KMS-11 (cell line): ENCODE data around the gene AKAP1.

Experiments used
- H2AFZ ChIP-seq: fragments of 200-600 bp; sonication (generic); 2 replicates; pipeline ENCODE4 v1.6.1; 2016; ENCODE audit warnings: antibody characterized with exemption, mixed run types, low read depth
- H3K27ac ChIP-seq: fragments of 200-600 bp; sonication (generic); 2 replicates; pipeline ENCODE4 v1.6.1; 2016; ENCODE audit warnings: mild to moderate bottlenecking, mixed run types
- H3K27me3 ChIP-seq: fragments of 200-600 bp; sonication (generic); 2 replicates; pipeline ENCODE4 v1.6.1; 2017; ENCODE audit warnings: mild to moderate bottlenecking, low read depth, mixed run types, moderate library complexity; ENCODE audit not compliant: insufficient read depth
- H3K36me3 ChIP-seq: fragments of 200-600 bp; sonication (generic); 2 replicates; pipeline ENCODE4 v1.6.1; 2017; ENCODE audit warnings: mild to moderate bottlenecking, mixed run types; ENCODE audit not compliant: insufficient read depth
- H3K4me1 ChIP-seq: fragments of 200-600 bp; sonication (generic); 2 replicates; pipeline ENCODE4 v1.6.1; 2016; ENCODE audit warnings: mild to moderate bottlenecking, low read depth, mixed run types; ENCODE audit not compliant: poor library complexity, severe bottlenecking
- H3K4me2 ChIP-seq: fragments of 200-600 bp; sonication (generic); 2 replicates; pipeline ENCODE4 v1.7.0; 2016; ENCODE audit warnings: mild to moderate bottlenecking, mixed run types
- H3K4me3 ChIP-seq: fragments of 200-600 bp; sonication (generic); IDR thresholded peaks from 2 replicates; pipeline ENCODE4 v1.6.1; 2017; ENCODE audit warnings: low read depth, low read length, mixed read lengths; ENCODE audit not compliant: insufficient read depth
- H3K79me2 ChIP-seq: fragments of 200-600 bp; sonication (generic); 2 replicates; pipeline ENCODE4 v1.6.1; 2016; ENCODE audit warnings: low read depth, mixed run types; ENCODE audit not compliant: insufficient read depth
- H3K9ac ChIP-seq: fragments of 200-600 bp; sonication (generic); 2 replicates; pipeline ENCODE4 v1.6.1; 2016; ENCODE audit warnings: mild to moderate bottlenecking, mixed run types
- H4K20me1 ChIP-seq: fragments of 200-600 bp; sonication (generic); 2 replicates; pipeline ENCODE4 v1.6.1; 2016; ENCODE audit warnings: mild to moderate bottlenecking, mixed run types; ENCODE audit not compliant: insufficient read depth
- TF ChIP-seq, protein P1 (sequence below): fragments of 200-600 bp; sonication (generic); conservative IDR thresholded peaks from 2 replicates; pipeline ENCODE4 v1.6.1; 2017; ENCODE audit warnings: low read depth, mild to moderate bottlenecking, antibody characterized with exemption, low read length, moderate library complexity, mixed read lengths

AKAP1 gene

DNA sequence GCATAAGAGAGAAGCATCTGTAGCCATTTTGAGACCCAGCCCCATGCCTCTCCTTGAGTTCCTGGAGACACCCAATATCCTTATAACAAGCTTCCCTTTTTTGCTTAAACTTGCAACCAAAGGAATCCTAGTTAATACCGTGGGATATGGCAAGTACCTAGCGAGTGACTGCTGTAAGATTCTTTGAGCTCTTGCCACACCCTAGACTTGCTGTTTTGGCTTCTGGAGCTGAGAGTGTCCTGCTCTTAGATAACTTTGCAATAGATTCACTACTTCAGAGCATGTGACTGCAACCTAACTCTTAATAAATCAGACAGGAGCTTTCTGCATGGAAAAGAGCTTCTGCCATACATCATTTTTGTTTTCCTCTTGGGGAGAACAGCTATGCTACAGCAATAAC is 58.3 kb downstream of the AKAP1 start:
- no peak overlapping the region for H3K4me2 ChIP-seq
- H3K27me3 ChIP-seq: no peaks in the 10 kb centered on the region

DNA sequence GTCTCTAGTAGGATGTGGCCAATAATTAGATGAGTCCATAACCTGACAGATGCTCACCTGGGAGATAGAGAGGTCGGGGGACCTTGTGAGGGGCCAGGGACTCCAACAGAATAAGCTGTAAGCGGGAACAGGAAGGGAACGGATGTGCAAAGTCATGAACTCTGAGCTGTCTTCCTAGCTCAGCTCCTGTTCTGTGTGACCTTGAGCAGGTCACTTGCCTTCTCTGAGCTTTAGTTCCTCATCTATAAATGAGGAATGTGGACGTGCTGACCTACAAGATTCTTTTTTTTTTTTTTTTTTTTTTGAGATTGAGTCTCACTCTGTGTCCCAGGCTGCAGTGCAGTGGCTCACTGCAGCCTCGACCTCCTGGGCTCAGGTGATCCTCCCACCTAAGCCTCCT is 58.9 kb downstream of the AKAP1 start:
- H2AFZ ChIP-seq: no peak overlapping the region
- H4K20me1 ChIP-seq: no peaks in the 10 kb centered on the region
- no peaks in the 10 kb centered on the region for H3K79me2 ChIP-seq
- no peak overlapping the region for H3K27ac ChIP-seq
- H3K9ac ChIP-seq: no peak overlapping the region
- no peak overlapping the region for H3K4me2 ChIP-seq
- H3K4me3 ChIP-seq: no peak overlapping the region
- no peaks in the 10 kb centered on the region for H3K27me3 ChIP-seq
- H3K4me1 ChIP-seq: no peaks in the 10 kb centered on the region
- no peaks in the 10 kb centered on the region for H3K36me3 ChIP-seq
- TF ChIP-seq, protein P1, sequence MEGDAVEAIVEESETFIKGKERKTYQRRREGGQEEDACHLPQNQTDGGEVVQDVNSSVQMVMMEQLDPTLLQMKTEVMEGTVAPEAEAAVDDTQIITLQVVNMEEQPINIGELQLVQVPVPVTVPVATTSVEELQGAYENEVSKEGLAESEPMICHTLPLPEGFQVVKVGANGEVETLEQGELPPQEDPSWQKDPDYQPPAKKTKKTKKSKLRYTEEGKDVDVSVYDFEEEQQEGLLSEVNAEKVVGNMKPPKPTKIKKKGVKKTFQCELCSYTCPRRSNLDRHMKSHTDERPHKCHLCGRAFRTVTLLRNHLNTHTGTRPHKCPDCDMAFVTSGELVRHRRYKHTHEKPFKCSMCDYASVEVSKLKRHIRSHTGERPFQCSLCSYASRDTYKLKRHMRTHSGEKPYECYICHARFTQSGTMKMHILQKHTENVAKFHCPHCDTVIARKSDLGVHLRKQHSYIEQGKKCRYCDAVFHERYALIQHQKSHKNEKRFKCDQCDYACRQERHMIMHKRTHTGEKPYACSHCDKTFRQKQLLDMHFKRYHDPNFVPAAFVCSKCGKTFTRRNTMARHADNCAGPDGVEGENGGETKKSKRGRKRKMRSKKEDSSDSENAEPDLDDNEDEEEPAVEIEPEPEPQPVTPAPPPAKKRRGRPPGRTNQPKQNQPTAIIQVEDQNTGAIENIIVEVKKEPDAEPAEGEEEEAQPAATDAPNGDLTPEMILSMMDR: no peak

More for the DNA sequence above, 58.3 kb downstream of the AKAP1 start:
- H3K4me3 ChIP-seq: no peak overlapping the region
- H3K79me2 ChIP-seq: no peaks in the 10 kb centered on the region
- TF ChIP-seq, protein P1: no peak
- no peaks in the 10 kb centered on the region for H3K4me1 ChIP-seq
- H3K36me3 ChIP-seq: no peaks in the 10 kb centered on the region
- H4K20me1 ChIP-seq: no peaks in the 10 kb centered on the region
- no peak overlapping the region for H2AFZ ChIP-seq
- H3K27ac ChIP-seq: no peak overlapping the region
- H3K9ac ChIP-seq: no peak overlapping the region

DNA sequence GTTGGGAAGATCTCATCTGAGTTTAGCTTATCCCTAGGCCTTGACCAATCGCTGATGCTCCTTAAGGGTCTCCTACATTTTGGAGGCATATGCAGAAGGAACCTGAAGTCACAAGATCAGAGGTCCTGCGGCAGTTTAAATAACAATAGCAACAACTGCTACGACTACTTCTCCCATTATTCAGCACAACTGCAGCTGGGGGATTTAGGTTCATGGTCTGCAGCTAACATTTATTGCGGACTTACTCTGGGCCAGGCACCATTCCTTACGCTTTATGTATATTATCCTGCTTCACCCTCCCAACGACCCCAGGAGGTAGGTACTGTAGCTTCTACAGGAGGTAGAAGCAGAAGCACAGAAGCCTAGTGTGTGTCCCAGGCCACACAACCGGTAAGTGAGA is 59.5 kb downstream of the AKAP1 start:
- Histone ChIP-seq H3K4me3 (no peak overlapping the region), H3K27me3 (no peaks in the 10 kb centered on the region), H4K20me1 (no peaks in the 10 kb centered on the region), H2AFZ (no peak overlapping the region), H3K36me3 (no peaks in the 10 kb centered on the region), H3K27ac (no peak overlapping the region), H3K79me2 (no peaks in the 10 kb centered on the region), H3K4me1 (no peaks in the 10 kb centered on the region), H3K4me2 (no peak overlapping the region), H3K9ac (no peak overlapping the region)
- TF ChIP-seq, protein P1: no peak

DNA sequence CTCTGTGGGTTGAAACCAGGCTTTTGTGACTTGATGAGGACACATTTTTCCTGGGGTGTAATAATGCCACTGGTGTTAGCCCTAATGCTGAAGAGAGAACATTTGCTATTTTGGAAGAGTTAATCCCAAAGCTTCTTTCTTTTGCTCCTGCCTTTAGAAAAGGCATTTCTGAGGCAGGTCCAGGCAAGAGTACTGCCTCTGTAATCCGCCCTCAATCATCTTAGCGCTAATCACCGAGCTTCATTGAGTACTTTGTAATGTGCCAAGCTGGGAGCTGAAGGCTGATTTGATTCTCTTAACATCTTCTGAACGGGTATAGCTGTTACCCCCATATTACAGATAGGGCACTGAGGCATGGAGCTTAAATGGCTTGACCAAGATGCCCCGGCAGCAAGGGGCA is 60.3 kb downstream of the AKAP1 start:
- TF ChIP-seq, protein P1: no peak

More for the DNA sequence above, 60.3 kb downstream of the AKAP1 start:
- Histone ChIP-seq H3K36me3 (no peaks in the 10 kb centered on the region), H3K4me2 (no peak overlapping the region), H3K4me1 (no peaks in the 10 kb centered on the region), H3K4me3 (no peak overlapping the region), H2AFZ (no peak overlapping the region), H3K27me3 (no peaks in the 10 kb centered on the region), H3K79me2 (no peaks in the 10 kb centered on the region), H3K27ac (no peak overlapping the region), H3K9ac (no peak overlapping the region), H4K20me1 (no peaks in the 10 kb centered on the region)
